Activated effector memory CD4-positive, alpha-beta T cell treated with Interleukin-2 at 50 U/mL for 16 hours (primary cell): ENCODE results near the gene LAMA3.

Source experiments
- DNase-seq: peaks from one replicate; pipeline ENCODE4 v3.0.0-alpha.2; 2020

The LAMA3 gene

GRCh38 chr18:23922939-23923338 is 233.7 kb downstream of the LAMA3 start:
- no peak for DNase-seq

- DNase-seq = no peak
These were observed 235.6 kb downstream of the LAMA3 start for GRCh38 chr18:23924813-23925212.

DNA sequence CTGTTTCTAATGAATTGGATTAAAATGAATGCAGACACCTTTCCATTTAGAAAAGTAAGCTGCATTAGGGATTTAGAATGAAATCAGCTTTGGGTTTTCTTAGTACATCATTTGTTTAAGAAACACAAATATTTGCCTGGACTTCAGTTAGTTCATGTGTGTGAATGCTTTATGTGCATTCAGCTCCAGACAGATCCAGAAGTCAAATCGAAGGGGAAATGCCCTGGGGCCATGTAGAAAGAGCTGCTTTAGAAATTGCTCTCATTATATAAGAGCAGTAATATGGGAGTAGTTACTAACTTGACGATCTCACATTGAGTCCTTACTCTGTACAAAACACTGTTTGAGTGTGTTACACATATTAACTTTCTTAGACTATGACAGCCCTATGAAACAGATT is 237.3 kb downstream of the LAMA3 start:
- DNase-seq = no peak

GRCh38 chr18:23927821-23928746 is 238.8 kb downstream of the LAMA3 start:
- DNase-seq = no peak

DNA sequence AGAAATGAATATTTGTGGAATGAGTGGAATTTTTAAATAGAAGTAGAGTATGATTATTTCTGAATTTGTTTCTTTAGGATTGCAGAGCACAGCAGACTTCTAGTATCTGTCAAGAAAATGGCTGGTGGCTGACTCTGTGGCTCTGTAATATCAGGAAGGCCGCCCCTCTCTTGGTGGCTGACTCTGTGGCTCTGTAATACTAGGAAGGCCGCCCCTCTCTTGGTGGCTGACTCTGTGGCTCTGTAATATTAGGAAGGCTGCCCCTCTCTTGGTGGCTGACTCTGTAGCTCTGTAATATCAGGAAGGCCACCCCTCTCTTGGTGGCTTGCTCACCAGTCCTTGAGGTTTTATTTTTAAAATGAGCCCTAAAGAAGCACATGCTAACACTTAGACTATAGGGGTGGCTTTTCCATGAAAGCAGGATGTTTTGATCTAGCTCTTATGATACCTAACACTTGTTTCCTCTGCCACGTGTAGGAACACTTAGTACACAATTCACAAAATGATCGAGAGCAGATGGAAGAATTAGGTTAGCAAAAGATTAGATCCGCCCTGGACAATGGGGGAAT is 240.2 kb downstream of the LAMA3 start:
- DNase-seq = no peak

GRCh38 chr18:23930002-23930401 is 240.7 kb downstream of the LAMA3 start:
- DNase-seq = no peak

DNA sequence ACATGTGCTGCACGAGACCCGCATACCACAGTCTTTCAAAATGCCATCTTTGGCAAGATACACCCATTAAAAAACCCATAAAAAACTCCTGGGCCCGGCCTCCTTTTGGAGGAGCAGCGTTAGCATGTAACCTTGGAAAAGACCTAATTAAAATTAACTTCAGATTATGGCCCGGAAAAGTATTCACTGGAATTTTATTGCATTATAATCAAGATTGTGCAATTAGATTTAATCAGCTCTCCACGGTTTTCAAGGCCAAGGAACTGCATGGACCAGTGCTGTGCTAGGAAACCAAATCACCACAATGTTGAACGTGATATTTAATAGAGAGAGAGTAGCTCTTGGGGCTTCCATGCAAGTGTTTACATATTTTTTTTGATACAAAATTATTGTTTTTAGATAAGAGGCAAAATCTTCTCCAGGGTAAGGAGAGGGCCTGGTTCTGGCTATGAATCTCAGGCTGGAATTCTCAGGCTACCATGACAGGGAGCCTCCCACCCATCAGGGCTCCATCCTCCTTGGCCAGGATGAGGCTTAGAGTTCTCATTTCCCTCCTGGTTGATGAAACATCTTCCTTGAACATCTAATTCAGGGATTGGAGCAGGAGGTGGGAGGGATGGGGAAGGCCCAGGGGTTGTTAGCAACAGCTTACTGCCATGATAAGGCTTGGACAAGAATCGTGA is 243.3 kb downstream of the LAMA3 start:
- DNase-seq = no peak

DNA sequence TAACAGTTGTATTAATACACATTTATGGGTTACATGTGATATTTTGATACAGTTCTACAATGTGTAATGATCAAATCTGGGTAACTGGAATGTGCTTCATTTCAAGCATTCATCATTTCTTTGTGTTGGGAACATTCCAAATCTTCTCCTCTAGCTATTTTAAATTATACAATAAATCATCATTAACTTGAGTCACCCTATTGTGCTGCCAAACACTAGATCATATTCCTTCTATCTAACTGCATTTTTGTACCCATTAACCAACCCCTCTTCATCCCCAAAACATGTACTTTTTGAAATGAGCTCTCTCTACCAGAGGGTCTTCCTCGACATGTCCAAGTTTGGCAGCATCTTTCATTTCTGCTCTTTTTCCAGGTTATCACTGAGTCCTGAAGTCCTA is 244.2 kb downstream of the LAMA3 start:
- DNase-seq = no peak

DNA sequence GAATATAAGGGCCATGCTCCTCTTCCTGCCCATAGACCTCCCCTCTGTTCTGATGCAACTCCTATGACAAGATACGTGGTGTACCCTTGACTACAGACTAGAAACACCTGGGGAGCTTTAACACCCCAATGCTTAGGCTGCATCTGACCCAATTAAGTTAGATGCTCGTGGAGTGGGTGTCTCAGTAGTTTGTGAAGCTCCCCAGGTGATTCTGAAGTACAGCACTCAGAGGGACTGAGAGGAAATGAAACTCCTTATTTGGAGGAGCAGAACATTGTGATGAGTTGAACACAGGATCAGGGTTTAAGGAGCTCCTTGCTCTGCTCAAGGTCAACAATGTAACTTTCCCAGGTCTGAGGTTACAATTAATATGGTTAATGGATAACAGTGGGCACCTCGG is 245.0 kb downstream of the LAMA3 start:
- DNase-seq = no peak

DNA sequence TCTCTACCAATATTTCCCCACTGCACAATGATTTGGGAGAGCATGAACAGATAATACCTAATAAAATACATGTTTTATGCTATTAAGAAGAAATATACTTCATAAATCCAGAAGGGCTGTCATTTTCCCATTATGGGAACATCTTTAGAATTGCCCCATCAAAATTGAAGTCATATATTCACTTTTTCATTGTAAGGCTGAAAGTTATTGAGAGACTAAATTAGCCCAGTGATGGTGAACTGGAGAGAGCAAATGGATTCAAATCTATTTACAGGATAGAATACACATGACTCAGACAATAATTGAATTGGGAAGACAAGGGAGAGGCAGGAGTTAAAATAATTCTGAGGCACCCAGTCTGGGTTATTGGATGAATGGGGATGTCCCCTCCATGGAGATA is 245.6 kb downstream of the LAMA3 start:
- no peak for DNase-seq

GRCh38 chr18:23935804-23936203 is 246.6 kb downstream of the LAMA3 start:
- DNase-seq = peak; percentile 21

DNA sequence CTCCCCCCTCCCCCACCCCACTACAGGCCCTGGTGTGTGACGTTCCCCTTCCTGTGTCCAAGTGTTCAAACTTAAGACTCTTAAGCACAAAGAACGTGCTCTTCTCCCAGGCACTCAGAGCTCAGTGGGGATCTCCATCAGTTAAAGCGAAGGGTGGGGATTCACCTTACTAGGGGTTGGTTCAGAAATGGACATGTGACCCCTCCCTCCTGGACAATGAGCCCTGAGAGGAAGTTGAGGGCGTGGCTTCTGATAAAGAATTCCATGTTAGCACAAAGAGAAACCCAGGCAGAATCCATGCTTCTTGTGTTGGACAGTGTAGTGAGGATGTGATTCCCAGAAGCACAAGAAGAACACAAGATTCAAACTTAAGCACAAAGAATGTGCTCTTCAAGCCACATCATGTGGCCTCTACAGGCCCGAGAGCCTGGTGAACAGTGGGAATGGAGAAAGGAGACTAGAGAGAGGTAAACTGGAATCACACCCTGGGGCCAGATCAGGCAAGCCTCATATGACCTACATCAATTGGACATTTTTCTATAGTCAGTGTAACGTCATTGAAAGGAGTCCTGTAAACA is 247.2 kb downstream of the LAMA3 start:
- DNase-seq = no peak

DNA sequence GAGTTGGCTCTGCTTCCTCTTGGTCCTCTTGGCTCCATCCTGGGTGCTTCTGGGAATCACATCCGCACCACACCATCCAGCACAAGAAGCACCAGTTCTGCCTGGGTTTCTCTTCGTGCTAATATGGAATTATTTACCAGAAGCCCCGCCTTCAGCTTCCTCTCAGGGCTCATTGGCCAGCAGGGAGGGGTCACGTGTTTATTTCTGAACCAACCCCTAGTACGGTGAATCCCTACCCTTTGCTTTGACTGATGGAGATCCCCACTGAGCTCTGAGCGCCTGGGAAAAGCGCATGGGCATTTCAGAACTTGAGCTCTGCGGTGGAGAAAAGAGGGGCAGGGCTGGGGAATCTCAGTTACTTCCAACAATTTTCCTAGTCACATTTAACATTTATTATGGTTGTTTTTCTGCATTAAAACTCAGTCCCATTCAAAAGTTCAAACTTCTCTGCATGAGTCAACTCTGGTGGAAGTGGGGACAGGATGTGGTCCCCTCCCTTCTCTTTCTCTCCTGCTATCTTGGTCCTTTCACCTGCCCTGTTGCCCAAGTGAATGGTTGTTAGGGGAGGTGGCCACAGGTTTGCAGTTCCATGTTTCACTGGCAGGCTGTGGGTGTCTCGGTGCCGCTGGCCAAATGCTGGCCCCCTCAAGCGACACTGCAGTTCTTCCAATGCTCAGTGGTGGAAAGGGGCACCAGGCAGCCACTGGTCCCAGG is 248.9 kb downstream of the LAMA3 start:
- peak; percentile 18 for DNase-seq

DNA sequence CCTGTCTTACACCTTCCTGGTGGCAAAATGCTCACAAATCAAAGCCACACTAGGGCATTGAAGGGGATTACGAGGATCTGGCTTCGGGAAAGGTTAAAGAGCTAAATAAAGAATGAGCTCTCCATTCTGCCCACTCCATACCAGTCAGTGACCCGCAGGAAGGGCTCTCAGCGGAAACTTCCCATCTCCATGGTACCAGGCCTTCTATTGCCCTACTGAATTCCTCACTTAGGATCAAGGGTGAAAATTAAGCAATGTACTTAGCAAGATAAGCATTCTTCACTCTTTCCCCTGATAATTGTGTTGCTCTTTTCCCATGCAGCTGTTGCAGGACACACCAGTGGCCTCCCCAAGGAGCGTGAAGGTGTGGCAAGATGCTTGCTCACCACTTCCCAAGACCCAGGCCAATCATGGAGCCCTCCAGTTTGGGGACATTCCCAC is 249.7 kb downstream of the LAMA3 start:
- DNase-seq = no peak

DNA sequence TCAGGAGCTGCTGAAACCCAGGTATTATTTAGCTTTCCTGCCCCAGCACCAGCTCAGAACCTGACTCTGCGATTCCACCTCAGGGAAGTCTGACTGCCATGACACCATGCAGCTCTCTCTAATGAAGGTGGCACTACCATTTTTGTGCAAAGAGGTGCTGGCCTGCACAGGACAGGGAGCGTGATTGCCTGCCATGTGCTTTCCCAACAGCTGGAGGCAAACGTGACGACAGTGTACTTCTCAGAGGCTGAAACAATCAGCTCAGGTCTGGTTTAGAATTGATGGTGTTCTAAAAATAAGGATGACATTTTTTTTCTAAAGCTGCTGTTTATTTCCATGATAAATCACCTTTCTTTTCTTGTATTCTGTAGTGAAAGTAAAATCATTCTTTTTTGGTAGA is 250.1 kb downstream of the LAMA3 start:
- no peak for DNase-seq

DNA sequence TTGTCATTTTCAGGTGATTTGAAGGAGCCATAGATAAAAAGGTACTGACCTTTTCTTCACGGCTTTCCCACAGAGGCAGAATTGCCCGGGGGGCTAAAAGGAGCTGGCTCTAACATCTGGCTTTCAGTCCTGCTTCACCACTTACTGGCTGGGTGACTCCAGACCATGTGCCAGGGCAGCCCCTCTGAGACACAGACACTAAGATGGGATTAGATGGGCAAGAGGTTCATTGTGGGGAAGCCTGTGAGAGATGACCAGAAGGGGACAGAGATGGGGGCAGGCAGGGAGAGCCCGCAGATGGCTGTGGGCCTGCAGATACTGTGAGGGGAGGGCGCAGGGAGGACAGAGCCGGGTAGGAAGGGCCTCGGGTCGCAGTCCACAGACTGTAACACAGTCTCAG is 250.6 kb downstream of the LAMA3 start:
- no peak for DNase-seq

GRCh38 chr18:23941791-23942190 is 252.5 kb downstream of the LAMA3 start:
- no peak for DNase-seq

- DNase-seq = no peak
These were observed 253.9 kb downstream of the LAMA3 start for GRCh38 chr18:23943104-23943503.

GRCh38 chr18:23943903-23944624 is 254.8 kb downstream of the LAMA3 start:
- DNase-seq = no peak

DNA sequence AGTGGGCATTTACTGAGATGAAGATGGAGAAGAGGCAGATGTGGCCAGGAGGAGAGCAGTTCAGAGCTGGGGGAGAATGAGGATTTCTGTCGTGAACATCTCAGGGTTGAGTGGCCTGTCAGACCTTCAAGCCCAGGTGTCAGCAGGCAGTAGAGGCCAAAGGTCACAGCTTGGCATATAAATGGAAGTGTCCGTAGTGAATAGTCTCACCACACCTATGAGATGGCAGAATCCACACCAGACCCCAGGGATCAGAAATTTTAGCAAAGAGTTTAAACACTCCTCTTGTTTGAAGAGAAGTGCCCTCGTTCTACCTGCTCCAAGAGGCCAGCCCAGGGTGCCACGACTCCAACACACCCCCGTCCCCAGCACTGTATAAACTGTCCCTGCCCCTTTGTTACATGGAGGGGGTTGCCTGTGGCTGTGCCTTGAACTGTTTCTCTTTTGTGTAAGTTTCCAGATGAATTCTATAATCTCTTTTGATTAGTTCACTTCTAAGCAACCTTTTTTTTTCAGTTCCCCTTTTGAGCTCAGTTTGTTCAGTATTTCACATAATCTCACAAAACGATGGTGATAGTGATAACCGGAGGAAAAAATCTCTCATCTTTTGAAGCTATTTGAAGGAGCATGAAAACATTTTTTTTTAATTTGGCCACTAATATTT is 256.3 kb downstream of the LAMA3 start:
- no peak for DNase-seq

DNA sequence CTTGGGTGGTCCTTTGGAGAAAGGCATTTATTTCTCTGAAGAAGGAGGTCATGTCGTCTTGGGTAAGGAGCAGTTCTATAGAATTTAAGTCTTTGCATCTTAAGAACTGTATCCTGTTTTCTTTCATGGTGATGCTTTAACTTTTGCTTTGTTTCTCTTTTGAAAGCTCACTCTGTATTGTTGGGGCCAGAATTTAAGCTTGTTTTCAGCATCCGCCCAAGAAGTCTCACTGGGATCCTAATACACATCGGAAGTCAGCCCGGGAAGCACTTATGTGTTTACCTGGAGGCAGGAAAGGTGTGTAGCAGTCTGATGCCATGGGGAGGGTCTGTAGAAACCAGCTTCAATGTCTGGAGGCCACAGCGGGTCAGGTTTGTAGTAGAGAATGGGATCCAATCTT is 260.6 kb downstream of the LAMA3 start:
- DNase-seq = no peak

GRCh38 chr18:23950644-23951043 is 261.4 kb downstream of the LAMA3 start:
- DNase-seq = no peak
